ENCODE results near the gene NDUFC1. TPM values are rescaled to one million over a fixed set of nuclear protein-coding genes. Genes with fewer than 3 reads are reported as not detected.

Gene NDUFC1
- total RNA-seq, 1 experiment from 2014 or later: 61.7 TPM

GRCh38 chr4:139242511-139243051 lies 59.7 kb downstream of the NDUFC1 start:
- TF ChIP-seq RORB (CRISPR knock-in tag; IDR thresholded peaks at IDR 0.05) (no peak), ATF1 (CRISPR knock-in tag; IDR thresholded peaks at IDR 0.05) (no peak), PRDM15 (CRISPR knock-in tag; IDR thresholded peaks at IDR 0.05) (no peak), CDX4 (CRISPR knock-in tag; IDR thresholded peaks at IDR 0.05; ENCODE audit: borderline replicate concordance) (no peak), ELF4 (CRISPR knock-in tag; IDR thresholded peaks at IDR 0.05; ENCODE audit: low read depth) (no peak), NR2C2 (CRISPR knock-in tag; IDR thresholded peaks at IDR 0.05) (no peak), ZNF425 (CRISPR knock-in tag; conservative IDR thresholded peaks at IDR 0.05) (no peak), SMAD3 (CRISPR knock-in tag; IDR thresholded peaks at IDR 0.05; ENCODE audit: borderline replicate concordance) (no peak), ETV6 (CRISPR knock-in tag; IDR thresholded peaks at IDR 0.05) (no peak), AR (CRISPR knock-in tag; IDR thresholded peaks at IDR 0.05) (no peak), E2F4 (CRISPR knock-in tag; IDR thresholded peaks at IDR 0.05; ENCODE audit: borderline replicate concordance, low read depth) (no peak), ZNF121 (CRISPR knock-in tag; IDR thresholded peaks at IDR 0.05) (no peak), EMX1 (CRISPR knock-in tag; IDR thresholded peaks at IDR 0.05) (no peak), NFE2L1 (CRISPR knock-in tag; IDR thresholded peaks at IDR 0.05) (no peak), IRF2 (CRISPR knock-in tag; IDR thresholded peaks at IDR 0.05; ENCODE audit: borderline replicate concordance, low read depth) (no peak)
- Mint-ChIP-seq H3K9me3 (peaks cover 9% of the 10 kb centered on the region), H3K4me1 (peaks cover 36% of the 10 kb centered on the region), H3K27me3 (ENCODE audit: low read depth) (no peaks in the 10 kb centered on the region), H3K36me3 (peaks cover 16% of the 10 kb centered on the region), H3K27ac (peak overlapping the region; percentile 97; the same call in 1 of the 2 replicates), H3K4me3 (no peak overlapping the region)
- CTCF ChIA-PET: interaction anchor here (1.3 to 1.4 kb wide), 2 partner anchors 53 to 212 kb away, joined by 3 to 8 read pairs; no protein-coding TSS in a partner anchor
- POLR2A ChIA-PET: no interaction called here
- ATAC-seq (no peak), DNase-seq (ENCODE audit: low spot score) (no peak)

- ATAC-seq (peak; percentile 61), DNase-seq (ENCODE audit: low spot score) (peak; percentile 22)
- Mint-ChIP-seq H3K27ac (peak overlapping the region; percentile 97), H3K9me3 (peaks cover 9% of the 10 kb centered on the region), H3K27me3 (ENCODE audit: low read depth) (no peaks in the 10 kb centered on the region), H3K36me3 (peaks cover 16% of the 10 kb centered on the region), H3K4me3 (peak overlapping the region; percentile 48), H3K4me1 (peaks cover 36% of the 10 kb centered on the region)
- ChIA-PET CTCF (interaction anchor here (1.0 to 1.4 kb wide), 3 partner anchors 13 to 211 kb away, joined by 3 to 8 read pairs (median 4); no protein-coding TSS in a partner anchor), POLR2A (no interaction called here)
- TF ChIP-seq ERG (CRISPR knock-in tag; IDR thresholded peaks at IDR 0.05): no peak
- no peak for TF ChIP-seq GRHL2 (CRISPR knock-in tag; IDR thresholded peaks at IDR 0.05; ENCODE audit: insufficient replicate concordance, severe bottlenecking)
- no peak for TF ChIP-seq ZNF532 (CRISPR knock-in tag; IDR thresholded peaks at IDR 0.05; ENCODE audit: borderline replicate concordance)
- no peak for TF ChIP-seq CREB1 (CRISPR knock-in tag; IDR thresholded peaks at IDR 0.05)
Observed at GRCh38 chr4:139241784-139242151, 60.5 kb downstream of the NDUFC1 start.

Measured in WTC11 (cell line).